H9 (cell line): Measurements from ENCODE around the gene RBM33. TPM values are rescaled to one million over a fixed set of nuclear protein-coding genes. Genes with fewer than 3 reads are reported as not detected.
A peak's percentile ranks its signal among the peaks of the same experiment; 100 is the strongest.

Experiments
- DNase-seq: peaks from one replicate; pipeline ENCODE4 v3.0.0-alpha.2; 2017
- H2AFZ ChIP-seq: one replicate; pipeline ENCODE4 v1.6.1; 2013; ENCODE audit warnings: mild to moderate bottlenecking, low read length, control low read depth, moderate library complexity
- H2AK5ac ChIP-seq: 2 replicates; pipeline ENCODE4 v1.6.1; 2013; ENCODE audit warnings: low read length, control low read depth, mixed read lengths; ENCODE audit not compliant: insufficient read length
- H2BK120ac ChIP-seq: one replicate; pipeline ENCODE4 v1.6.1; 2013; ENCODE audit warnings: low read depth, mild to moderate bottlenecking, low read length, control low read depth, inconsistent platforms; ENCODE audit not compliant: poor library complexity, severe bottlenecking
- H2BK12ac ChIP-seq: 2 replicates; pipeline ENCODE4 v1.6.1; 2013; ENCODE audit warnings: low read length, control low read depth, mixed read lengths, low read depth; ENCODE audit not compliant: insufficient read length
- H2BK15ac ChIP-seq: 2 replicates; pipeline ENCODE4 v1.6.1; 2013; ENCODE audit warnings: low read depth, low read length, control low read depth
- H2BK20ac ChIP-seq: one replicate; pipeline ENCODE4 v1.6.1; 2013; ENCODE audit warnings: low read depth, mild to moderate bottlenecking, low read length, control low read depth, inconsistent platforms; ENCODE audit not compliant: poor library complexity, severe bottlenecking
- H2BK5ac ChIP-seq: 2 replicates; pipeline ENCODE4 v1.6.1; 2013; ENCODE audit warnings: low read length, control low read depth, mixed read lengths; ENCODE audit not compliant: insufficient read length
- H3K14ac ChIP-seq: 2 replicates; pipeline ENCODE4 v1.6.1; 2013; ENCODE audit warnings: low read length, control low read depth; ENCODE audit not compliant: insufficient read depth
- H3K18ac ChIP-seq: 2 replicates; pipeline ENCODE4 v1.6.1; 2013; ENCODE audit warnings: low read depth, mild to moderate bottlenecking, mixed read lengths, low read length, control low read depth; ENCODE audit not compliant: insufficient read length
- H3K23ac ChIP-seq: 2 replicates; pipeline ENCODE4 v1.6.1; 2013; ENCODE audit warnings: low read length, control low read depth, mixed read lengths, low read depth; ENCODE audit not compliant: insufficient read length
- H3K23me2 ChIP-seq: 2 replicates; pipeline ENCODE4 v1.6.1; 2013; ENCODE audit warnings: low read depth, mild to moderate bottlenecking, mixed read lengths, low read length, control low read depth; ENCODE audit not compliant: insufficient read length, poor library complexity, severe bottlenecking
- H3K27ac ChIP-seq: 2 replicates; pipeline ENCODE4 v1.5.1; 2013; ENCODE audit warnings: low read length, control low read depth, mixed read lengths, low read depth; ENCODE audit not compliant: insufficient read length
- H3K27me3 ChIP-seq: 2 replicates; pipeline ENCODE4 v1.6.1; 2013; ENCODE audit warnings: low read length, control low read depth, inconsistent platforms; ENCODE audit not compliant: insufficient read depth
- H3K4ac ChIP-seq: 2 replicates; pipeline ENCODE4 v1.6.1; 2013; ENCODE audit warnings: low read depth, mild to moderate bottlenecking, control low read depth, inconsistent platforms, low read length, moderate library complexity
- H3K4me1 ChIP-seq: 2 replicates; pipeline ENCODE4 v1.6.1; 2013; ENCODE audit warnings: low read length, control low read depth, inconsistent platforms; ENCODE audit not compliant: insufficient read depth
- H3K4me2 ChIP-seq: 2 replicates; pipeline ENCODE4 v1.6.1; 2013; ENCODE audit warnings: low read length, control low read depth, mixed read lengths; ENCODE audit not compliant: insufficient read length, insufficient read depth
- H3K56ac ChIP-seq: 2 replicates; pipeline ENCODE4 v1.6.1; 2013; ENCODE audit warnings: low read depth, mild to moderate bottlenecking, mixed read lengths, low read length, control low read depth; ENCODE audit not compliant: insufficient read length
- H3K79me1 ChIP-seq: 2 replicates; pipeline ENCODE4 v1.6.1; 2013; ENCODE audit warnings: low read depth, mild to moderate bottlenecking, moderate library complexity, low read length, control low read depth, inconsistent platforms; ENCODE audit not compliant: insufficient read depth, poor library complexity, severe bottlenecking
- H3K79me2 ChIP-seq: 2 replicates; pipeline ENCODE4 v1.6.1; 2013; ENCODE audit warnings: low read length, control low read depth, inconsistent platforms; ENCODE audit not compliant: insufficient read depth
- H3K9ac ChIP-seq: 2 replicates; pipeline ENCODE4 v1.6.1; 2013; ENCODE audit warnings: low read length, control low read depth, mixed read lengths; ENCODE audit not compliant: insufficient read length; ENCODE audit errors: extremely low read depth
- H3K9me3 ChIP-seq: one replicate; pipeline ENCODE4 v1.6.1; 2013; ENCODE audit warnings: low read depth, low read length, inconsistent platforms; ENCODE audit not compliant: control insufficient read depth
- H3T11ph ChIP-seq: one replicate; pipeline ENCODE4 v1.6.1; 2013; ENCODE audit warnings: mild to moderate bottlenecking, low read length, control low read depth, inconsistent platforms
- H4K20me1 ChIP-seq: one replicate; pipeline ENCODE4 v1.6.1; 2013; ENCODE audit not compliant: control insufficient read depth, insufficient read length, insufficient read depth
- H4K5ac ChIP-seq: 2 replicates; pipeline ENCODE4 v1.6.1; 2013; ENCODE audit warnings: low read depth, mild to moderate bottlenecking, mixed read lengths, low read length, control low read depth; ENCODE audit not compliant: insufficient read length
- H4K8ac ChIP-seq: replicated peaks from 2 replicates; pipeline ENCODE4 v1.6.1; 2013; ENCODE audit warnings: low read length, control low read depth, mixed read lengths, low read depth; ENCODE audit not compliant: insufficient read length
- H4K91ac ChIP-seq: 2 replicates; pipeline ENCODE4 v1.6.1; 2013; ENCODE audit warnings: low read depth, mild to moderate bottlenecking, moderate library complexity, mixed read lengths, low read length, control low read depth; ENCODE audit not compliant: insufficient read length
- H3K27ac Mint-ChIP-seq, 3 experiments: 2 replicates in 2 of 3; 3 replicates in 1 of 3; pipeline ENCODE4 v1.8.0; 2020 to 2021; ENCODE audit warnings: mixed read lengths in 3 of 3, mild to moderate bottlenecking in 1 of 3, moderate library complexity in 1 of 3
- H3K27me3 Mint-ChIP-seq: 2 replicates; pipeline ENCODE4 v1.8.0; 2021; ENCODE audit warnings: low read depth, mild to moderate bottlenecking, moderate library complexity, mixed read lengths
- H3K36me3 Mint-ChIP-seq, 3 experiments: 2 replicates in 2 of 3; 3 replicates in 1 of 3; pipeline ENCODE4 v1.8.0; 2020 to 2021; ENCODE audit warnings: low read depth in 3 of 3, mixed read lengths in 3 of 3; ENCODE audit not compliant: insufficient read depth in 1 of 3
- H3K4me1 Mint-ChIP-seq, 2 experiments: 2 replicates each; pipeline ENCODE4 v1.8.0; 2020; ENCODE audit warnings: mixed read lengths in 2 of 2
- H3K4me3 Mint-ChIP-seq, 2 experiments: 2 replicates in 1 of 2; 3 replicates in 1 of 2; pipeline ENCODE4 v1.8.0; 2020 to 2021; ENCODE audit warnings: mild to moderate bottlenecking in 2 of 2, mixed read lengths in 2 of 2, moderate library complexity in 1 of 2
- H3K9me3 Mint-ChIP-seq, 2 experiments: 2 replicates in 1 of 2; 3 replicates in 1 of 2; pipeline ENCODE4 v1.8.0; 2020; ENCODE audit warnings: mild to moderate bottlenecking in 2 of 2, mixed read lengths in 2 of 2, moderate library complexity in 1 of 2
- WGBS: extraction: QIAGEN DNeasy Blood & Tissue Kit; methylation state at CpG from one replicate; pipeline ENCODE4 v1.1.7; 2013; ENCODE audit warnings: missing lambda C conversion rate, low lambda C conversion rate, mixed read lengths; ENCODE audit not compliant: insufficient read length; ENCODE audit errors: extremely low coverage; 5-methylcytosine and 5-hydroxymethylcytosine counted together
- total RNA-seq: library from RNA; stranded (reverse); gene quantifications from 2 replicates; pipeline ENCODE4 v1.2.1, GENCODE V29; 2021
- TF ChIP-seq, protein P1 (sequence below): fragments of 200-600 bp; sonication (generic); conservative IDR thresholded peaks from 3 replicates; pipeline ENCODE4 v1.8.0; 2021; ENCODE audit warnings: antibody characterized with exemption, mild to moderate bottlenecking

Gene RBM33
- total RNA-seq, 1 experiment from 2014 or later: 71.3 TPM

DNA sequence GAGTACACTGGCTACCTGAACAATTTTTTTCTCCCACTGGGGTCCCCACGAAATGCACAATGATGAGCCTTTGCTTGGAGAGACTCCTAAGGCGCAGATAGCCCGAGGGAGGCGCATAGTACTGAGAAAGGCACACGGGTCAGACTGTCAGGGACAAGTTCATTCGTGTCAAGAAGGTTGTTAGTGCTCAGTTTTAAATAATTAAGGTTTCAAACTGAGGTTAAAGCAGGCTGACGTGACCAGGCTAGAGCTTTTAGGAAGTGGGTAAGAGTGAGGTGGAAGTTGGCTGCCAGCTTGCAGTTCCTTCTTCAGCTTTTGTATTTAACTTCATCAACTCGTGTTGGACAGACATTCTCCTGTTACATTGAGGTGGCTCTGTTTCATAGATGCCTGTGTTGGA, 31.6 kb downstream of the RBM33 start:
- H2BK20ac ChIP-seq: no peak overlapping the region
- Mint-ChIP-seq H3K9me3 (no peaks in the 10 kb centered on the region), H3K36me3 (peaks cover 6 to 24% (median 23%) of the 10 kb centered on the region in 3 experiments; a peak in 6 of 7 replicates), H3K27me3 (no peaks in the 10 kb centered on the region), H3K4me3 (no peak overlapping the region), H3K27ac (peak overlapping the region in 1 of 3 experiments; percentile 65; a peak in 2 of 7 replicates), H3K4me1 (peaks cover 6 to 14% of the 10 kb centered on the region in 2 experiments)
- H3K4ac ChIP-seq: no peak overlapping the region
- H2AFZ ChIP-seq: no peak overlapping the region
- H3K27ac ChIP-seq: no peak overlapping the region
- no peak overlapping the region for H4K91ac ChIP-seq
- TF ChIP-seq, protein P1, sequence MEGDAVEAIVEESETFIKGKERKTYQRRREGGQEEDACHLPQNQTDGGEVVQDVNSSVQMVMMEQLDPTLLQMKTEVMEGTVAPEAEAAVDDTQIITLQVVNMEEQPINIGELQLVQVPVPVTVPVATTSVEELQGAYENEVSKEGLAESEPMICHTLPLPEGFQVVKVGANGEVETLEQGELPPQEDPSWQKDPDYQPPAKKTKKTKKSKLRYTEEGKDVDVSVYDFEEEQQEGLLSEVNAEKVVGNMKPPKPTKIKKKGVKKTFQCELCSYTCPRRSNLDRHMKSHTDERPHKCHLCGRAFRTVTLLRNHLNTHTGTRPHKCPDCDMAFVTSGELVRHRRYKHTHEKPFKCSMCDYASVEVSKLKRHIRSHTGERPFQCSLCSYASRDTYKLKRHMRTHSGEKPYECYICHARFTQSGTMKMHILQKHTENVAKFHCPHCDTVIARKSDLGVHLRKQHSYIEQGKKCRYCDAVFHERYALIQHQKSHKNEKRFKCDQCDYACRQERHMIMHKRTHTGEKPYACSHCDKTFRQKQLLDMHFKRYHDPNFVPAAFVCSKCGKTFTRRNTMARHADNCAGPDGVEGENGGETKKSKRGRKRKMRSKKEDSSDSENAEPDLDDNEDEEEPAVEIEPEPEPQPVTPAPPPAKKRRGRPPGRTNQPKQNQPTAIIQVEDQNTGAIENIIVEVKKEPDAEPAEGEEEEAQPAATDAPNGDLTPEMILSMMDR: no peak
- H3K79me2 ChIP-seq: no peaks in the 10 kb centered on the region; the same call in 1 of the 2 replicates
- H3K56ac ChIP-seq: no peak overlapping the region
- DNase-seq: no peak
- no peak overlapping the region for H3K9ac ChIP-seq
- no peak overlapping the region for H3K23ac ChIP-seq
- H3K4me1 ChIP-seq: no peaks in the 10 kb centered on the region; the same call in 1 of the 2 replicates
- no CpG with 5 or more reads among the region's 8 CpGs for WGBS
- H2BK5ac ChIP-seq: no peak overlapping the region
- H2BK12ac ChIP-seq: no peak overlapping the region
- H3K79me1 ChIP-seq: peaks cover 6% of the 10 kb centered on the region
- H4K20me1 ChIP-seq: no peaks in the 10 kb centered on the region
- no peak overlapping the region for H4K8ac ChIP-seq
- H2BK15ac ChIP-seq: no peak overlapping the region
- H2BK120ac ChIP-seq: no peak overlapping the region
- H2AK5ac ChIP-seq: no peak overlapping the region
- no peaks in the 10 kb centered on the region for H3K9me3 ChIP-seq
- H3T11ph ChIP-seq: no peak overlapping the region
- H3K18ac ChIP-seq: no peak overlapping the region
- H3K23me2 ChIP-seq: no peaks in the 10 kb centered on the region
- no peaks in the 10 kb centered on the region for H3K27me3 ChIP-seq
- no peak overlapping the region for H3K4me2 ChIP-seq
- H4K5ac ChIP-seq: no peak overlapping the region
- no peak overlapping the region for H3K14ac ChIP-seq
